Naive thymus-derived CD8-positive, alpha-beta T cell (primary cell): ENCODE measurements around the gene APLP2. TPM values are rescaled to one million over a fixed set of nuclear protein-coding genes. Genes with fewer than 3 reads are reported as not detected.
"Not testable (repeated sequence)": the region's sequence is repeated elsewhere in the genome, so short reads cannot be mapped to it uniquely, and the experiment has no call there.

Experiments
- ATAC-seq, 2 donors: fragments of 150-1000 bp; cut with Tn5 transposase in 1 of 2; sonication (Bioruptor Pico), chemical (Tn5 transposase) in 1 of 2; 1 replicate in 1 of 2; 2 replicates in 1 of 2; pipeline ENCODE4 v1.10.0; 2021; ENCODE audit warnings: mild to moderate bottlenecking in 2 of 2, moderate library complexity in 2 of 2
- POLR2A ChIA-PET: fragments of 350-600 bp; sonication (Branson Sonifier 250); formaldehyde crosslinking; loops from one replicate; lab custom pipeline; 2021; ENCODE audit warnings: antibody characterized with exemption; lab: Charles Lee
- DNase-seq, 10 donors: peaks; one replicate each; pipeline versions ENCODE4 v3.0.0 to v3.0.0-alpha.2; 2020 to 2022
- H3K27ac Mint-ChIP-seq, 10 donors: one replicate each; pipeline ENCODE4 v1.8.0; 2020 to 2022; ENCODE audit warnings: mild to moderate bottlenecking in 10 of 10, mixed read lengths in 10 of 10, moderate library complexity in 4 of 10, inconsistent platforms in 1 of 10
- H3K27me3 Mint-ChIP-seq, 5 donors: one replicate each; pipeline ENCODE4 v1.8.0; 2021 to 2022; ENCODE audit warnings: mixed read lengths in 5 of 5
- H3K36me3 Mint-ChIP-seq, 3 donors: one replicate each; pipeline ENCODE4 v1.8.0; 2020 to 2022; ENCODE audit warnings: mixed read lengths in 3 of 3, mild to moderate bottlenecking in 2 of 3, inconsistent platforms in 1 of 3
- H3K4me1 Mint-ChIP-seq, 4 donors: one replicate each; pipeline ENCODE4 v1.8.0; 2021 to 2022; ENCODE audit warnings: mixed read lengths in 4 of 4
- H3K4me3 Mint-ChIP-seq, 10 donors: one replicate each; pipeline ENCODE4 v1.8.0; 2020 to 2022; ENCODE audit warnings: mild to moderate bottlenecking in 10 of 10, mixed read lengths in 10 of 10, moderate library complexity in 6 of 10, inconsistent platforms in 1 of 10
- H3K9me3 Mint-ChIP-seq, 9 donors: one replicate each; pipeline ENCODE4 v1.8.0; 2020 to 2022; ENCODE audit warnings: mixed read lengths in 9 of 9, mild to moderate bottlenecking in 3 of 9, inconsistent platforms in 1 of 9, moderate library complexity in 1 of 9
- polyA plus RNA-seq, 3 donors: library from polyadenylated mRNA; unstranded; fragments of 300-500 nt; fragmentation: Illumina TruSeq; gene quantifications; one replicate each; pipeline ENCODE4 v1.2.3, GENCODE V29; 2021
- total RNA-seq, 8 experiments: library from RNA in 2 of 8; stranded (reverse) in 2 of 8; gene quantifications; one replicate each; pipeline ENCODE4 v1.2.3 and lab custom pipeline; 2021 to 2026

APLP2 gene
- total and polyA plus RNA-seq, 5 experiments from 2014 or later: 26.2 to 54.4 (median 35.1) TPM

- POLR2A ChIA-PET: no interaction called here
- peaks cover 0 to 19% (median 0%) of the 10 kb centered on the region in 4 donors for H3K4me1 Mint-ChIP-seq
- peaks cover 0 to 6% (median 0%) of the 10 kb centered on the region in 3 donors for H3K36me3 Mint-ChIP-seq
- no peak for ATAC-seq
- H3K27me3 Mint-ChIP-seq: peaks cover 21 to 34% (median 24%) of the 10 kb centered on the region in 5 donors
- no peak overlapping the region for H3K4me3 Mint-ChIP-seq
- peaks cover 0 to 11% (median 5%) of the 10 kb centered on the region in 9 donors for H3K9me3 Mint-ChIP-seq
- peak overlapping the region in 1 of 10 donors; percentile 49 for H3K27ac Mint-ChIP-seq
- no peak for DNase-seq
Observed at GRCh38 chr11:130170345-130170744, 100.7 kb downstream of the APLP2 start.

GRCh38 chr11:130171534-130171933 lies 101.8 kb downstream of the APLP2 start:
- H3K36me3 Mint-ChIP-seq: peaks cover 0 to 6% (median 0%) of the 10 kb centered on the region in 3 donors

GRCh38 chr11:130172001-130172400 lies 102.3 kb downstream of the APLP2 start:
- ATAC-seq, H3K4me1 Mint-ChIP-seq, H3K4me3 Mint-ChIP-seq, POLR2A ChIA-PET, H3K27ac Mint-ChIP-seq, DNase-seq, H3K36me3 Mint-ChIP-seq: not testable (repeated sequence)
- peaks cover 0 to 12% (median 6%) of the 10 kb centered on the region in 9 donors for H3K9me3 Mint-ChIP-seq
- H3K27me3 Mint-ChIP-seq: peaks cover 15 to 23% (median 17%) of the 10 kb centered on the region in 5 donors

More at GRCh38 chr11:130171534-130171933, 101.8 kb downstream of the APLP2 start:
- peaks cover 15 to 24% (median 17%) of the 10 kb centered on the region in 5 donors for H3K27me3 Mint-ChIP-seq
- DNase-seq (no peak), ATAC-seq (no peak)
- H3K9me3 Mint-ChIP-seq: peaks cover 0 to 12% (median 6%) of the 10 kb centered on the region in 9 donors
- peaks cover 0 to 7% (median 0%) of the 10 kb centered on the region in 4 donors for H3K4me1 Mint-ChIP-seq
- no peak overlapping the region for H3K27ac Mint-ChIP-seq
- H3K4me3 Mint-ChIP-seq: no peak overlapping the region
- POLR2A ChIA-PET: no interaction called here

- Mint-ChIP-seq H3K9me3 (peaks cover 0 to 12% (median 6%) of the 10 kb centered on the region in 9 donors), H3K36me3 (peaks cover 0 to 6% (median 0%) of the 10 kb centered on the region in 3 donors), H3K27ac (no peak overlapping the region), H3K4me1 (peaks cover 0 to 3% (median 0%) of the 10 kb centered on the region in 4 donors), H3K27me3 (peaks cover 3 to 8% (median 7%) of the 10 kb centered on the region in 5 donors), H3K4me3 (no peak overlapping the region)
- POLR2A ChIA-PET: no interaction called here
- no peak for DNase-seq
- no peak for ATAC-seq
Observed at GRCh38 chr11:130174642-130175041, 104.9 kb downstream of the APLP2 start.

- DNase-seq: no peak
- H3K4me3 Mint-ChIP-seq: no peak overlapping the region
- no peak overlapping the region for H3K27ac Mint-ChIP-seq
- POLR2A ChIA-PET: no interaction called here
- ATAC-seq: no peak
- H3K36me3 Mint-ChIP-seq: peaks cover 0 to 6% (median 0%) of the 10 kb centered on the region in 3 donors
- H3K27me3 Mint-ChIP-seq: peaks cover 0 to 9% (median 6%) of the 10 kb centered on the region in 5 donors
- H3K9me3 Mint-ChIP-seq: peaks cover 0 to 12% (median 6%) of the 10 kb centered on the region in 9 donors
- H3K4me1 Mint-ChIP-seq: peaks cover 0 to 8% (median 0%) of the 10 kb centered on the region in 4 donors
Observed at GRCh38 chr11:130175898-130176297, 106.2 kb downstream of the APLP2 start.

GRCh38 chr11:130177782-130178181 lies 108.1 kb downstream of the APLP2 start:
- DNase-seq (no peak), ATAC-seq (no peak)
- Mint-ChIP-seq H3K4me1 (peaks cover 0 to 22% (median 0%) of the 10 kb centered on the region in 4 donors), H3K27me3 (peaks cover 0 to 12% (median 8%) of the 10 kb centered on the region in 5 donors), H3K36me3 (peaks cover 0 to 6% (median 0%) of the 10 kb centered on the region in 3 donors), H3K27ac (no peak overlapping the region), H3K4me3 (no peak overlapping the region), H3K9me3 (peaks cover 0 to 12% (median 6%) of the 10 kb centered on the region in 9 donors)
- POLR2A ChIA-PET: no interaction called here

- Mint-ChIP-seq H3K4me3 (no peak overlapping the region), H3K27ac (no peak overlapping the region), H3K36me3 (peaks cover 0 to 6% (median 0%) of the 10 kb centered on the region in 3 donors), H3K27me3 (peaks cover 2 to 12% (median 8%) of the 10 kb centered on the region in 5 donors), H3K9me3 (peaks cover 0 to 12% (median 6%) of the 10 kb centered on the region in 9 donors), H3K4me1 (peaks cover 0 to 22% (median 0%) of the 10 kb centered on the region in 4 donors)
- POLR2A ChIA-PET: no interaction called here
- DNase-seq (no peak), ATAC-seq (no peak)
Observed at GRCh38 chr11:130178441-130179339, 109.0 kb downstream of the APLP2 start.

GRCh38 chr11:130179396-130180306 lies 110.0 kb downstream of the APLP2 start:
- DNase-seq (no peak), ATAC-seq (no peak)
- peaks cover 0 to 10% (median 6%) of the 10 kb centered on the region in 9 donors for H3K9me3 Mint-ChIP-seq
- POLR2A ChIA-PET: no interaction called here
- H3K36me3 Mint-ChIP-seq: peaks cover 0 to 5% (median 0%) of the 10 kb centered on the region in 3 donors
- peaks cover 2 to 11% (median 9%) of the 10 kb centered on the region in 5 donors for H3K27me3 Mint-ChIP-seq
- no peak overlapping the region for H3K27ac Mint-ChIP-seq
- peaks cover 0 to 22% (median 0%) of the 10 kb centered on the region in 4 donors for H3K4me1 Mint-ChIP-seq
- no peak overlapping the region for H3K4me3 Mint-ChIP-seq

GRCh38 chr11:130180491-130180890 lies 110.8 kb downstream of the APLP2 start:
- ATAC-seq (no peak), DNase-seq (peak in 1 of 10 donors; percentile 23)
- Mint-ChIP-seq H3K4me3 (no peak overlapping the region), H3K27me3 (peaks cover 2 to 9% (median 7%) of the 10 kb centered on the region in 5 donors), H3K36me3 (no peaks in the 10 kb centered on the region), H3K27ac (no peak overlapping the region), H3K4me1 (peaks cover 0 to 22% (median 0%) of the 10 kb centered on the region in 4 donors), H3K9me3 (peaks cover 0 to 4% (median 0%) of the 10 kb centered on the region in 9 donors)
- POLR2A ChIA-PET: no interaction called here

- Mint-ChIP-seq H3K4me1 (peaks cover 0 to 22% (median 0%) of the 10 kb centered on the region in 4 donors), H3K27ac (no peak overlapping the region), H3K9me3 (peaks cover 0 to 2% (median 0%) of the 10 kb centered on the region in 9 donors), H3K36me3 (no peaks in the 10 kb centered on the region), H3K27me3 (peaks cover 2 to 9% (median 7%) of the 10 kb centered on the region in 5 donors), H3K4me3 (no peak overlapping the region)
- ATAC-seq: no peak
- POLR2A ChIA-PET: no interaction called here
- DNase-seq: peak in 1 of 10 donors; percentile 60
Observed at GRCh38 chr11:130180896-130181294, 111.2 kb downstream of the APLP2 start.

GRCh38 chr11:130181295-130182272 lies 111.9 kb downstream of the APLP2 start:
- Mint-ChIP-seq H3K36me3 (no peaks in the 10 kb centered on the region), H3K9me3 (peaks cover 0 to 2% (median 0%) of the 10 kb centered on the region in 9 donors), H3K4me1 (peaks cover 0 to 22% (median 0%) of the 10 kb centered on the region in 4 donors), H3K27me3 (peaks cover 2 to 9% (median 7%) of the 10 kb centered on the region in 5 donors), H3K27ac (no peak overlapping the region), H3K4me3 (no peak overlapping the region)
- POLR2A ChIA-PET: no interaction called here
- DNase-seq: no peak
- ATAC-seq: no peak
